GM12865 (cell line): Measurements from ENCODE around the gene DRAXIN.

Experiments
- DNase-seq: peaks from one replicate; pipeline ENCODE4 v3.0.0; 2010; ENCODE audit warnings: low read depth
- H3K4me3 ChIP-seq: 2 replicates; pipeline ENCODE4 v1.5.1; 2011; ENCODE audit warnings: mild to moderate bottlenecking, low read depth, low read length, control low read depth
- CTCF ChIP-seq: IDR thresholded peaks from 2 replicates; pipeline ENCODE4 v1.5.1; 2011; ENCODE audit warnings: low read length, control low read depth, low read depth, inconsistent platforms; ENCODE audit not compliant: insufficient read depth; ENCODE audit errors: missing control alignments

The DRAXIN gene

GRCh38 chr1:11772458-11772857, 80.9 kb downstream of the DRAXIN start:
- peak; percentile 24 for DNase-seq
- no peak for TF ChIP-seq CTCF
- no peak overlapping the region for H3K4me3 ChIP-seq

- TF ChIP-seq CTCF = no peak
- H3K4me3 ChIP-seq = no peak overlapping the region
- DNase-seq = no peak
Observed at GRCh38 chr1:11774753-11775152, 83.2 kb downstream of the DRAXIN start.
